PC-3 (cell line): ENCODE results near the gene DKKL1. TPM values are rescaled to one million over a fixed set of nuclear protein-coding genes. Genes with fewer than 3 reads are reported as not detected.
A peak's percentile ranks its signal among the peaks of the same experiment; 100 is the strongest.

Source experiments
- ATAC-seq: fragments of 200-7000 bp; cut with Tn5 transposase; 2 replicates; pipeline ENCODE4 v1.9.1; 2020; ENCODE audit warnings: mild to moderate bottlenecking, moderate library complexity
- BruUV-seq: library from RNA; stranded (reverse); fragments of 400-500 nt; replicated peaks from 2 replicates; lab custom pipeline; 2021; lab: Mats Ljungman, UMichigan
- CTCF ChIA-PET: fragments of 300-600 bp; sonication (Branson Sonifier 250); formaldehyde crosslinking; loops from one replicate; lab custom pipeline; 2022; ENCODE audit warnings: antibody characterized with exemption; lab: Charles Lee
- POLR2A ChIA-PET: fragments of 300-600 bp; sonication (Branson Sonifier 250); formaldehyde crosslinking; loops from one replicate; lab custom pipeline; 2022; ENCODE audit warnings: antibody characterized with exemption; ENCODE audit not compliant: unreplicated experiment; lab: Charles Lee
- DNase-seq: peaks from one replicate; pipeline ENCODE4 v3.0.0-alpha.2; 2015
- H2AFZ ChIP-seq: fragments of 300-600 bp; sonication (generic); 2 replicates; pipeline ENCODE4 v1.6.0; 2016; ENCODE audit warnings: antibody characterized with exemption, low read length
- H3F3A ChIP-seq: fragments of 300-600 bp; sonication (generic); one replicate; pipeline ENCODE4 v1.6.0; 2017; ENCODE audit warnings: antibody characterized with exemption, low read length, control low read depth, mild to moderate bottlenecking; ENCODE audit not compliant: unreplicated experiment
- H3K27ac ChIP-seq: fragments of 300-600 bp; sonication (generic); 2 replicates; pipeline ENCODE4 v1.5.1; 2016; ENCODE audit warnings: mild to moderate bottlenecking, low read length
- H3K27me3 ChIP-seq: fragments of 300-600 bp; sonication (generic); 2 replicates; pipeline ENCODE4 v1.6.1; 2016; ENCODE audit warnings: low read length, mixed read lengths
- H3K36me3 ChIP-seq: fragments of 300-600 bp; sonication (generic); 2 replicates; pipeline ENCODE4 v1.6.1; 2016; ENCODE audit warnings: low read depth, mixed run types, low read length, mixed read lengths
- H3K4me1 ChIP-seq: fragments of 300-600 bp; sonication (generic); 2 replicates; pipeline ENCODE4 v1.5.1; 2016; ENCODE audit warnings: low read length; ENCODE audit not compliant: insufficient read depth
- H3K4me2 ChIP-seq: fragments of 300-600 bp; sonication (generic); 2 replicates; pipeline ENCODE4 v1.6.0; 2016; ENCODE audit warnings: low read length
- H3K4me3 ChIP-seq: fragments of 300-600 bp; sonication (generic); 2 replicates; pipeline ENCODE4 v1.5.1; 2016; ENCODE audit warnings: mild to moderate bottlenecking, low read length, mixed read lengths
- H3K79me2 ChIP-seq: fragments of 300-600 bp; sonication (generic); 2 replicates; pipeline ENCODE4 v1.6.1; 2017; ENCODE audit warnings: low read length, mixed read lengths
- H3K9ac ChIP-seq: fragments of 300-600 bp; sonication (generic); 2 replicates; pipeline ENCODE4 v1.6.0; 2016; ENCODE audit warnings: mild to moderate bottlenecking, low read length
- H3K9me2 ChIP-seq: fragments of 300-600 bp; sonication (generic); replicated peaks from 2 replicates; pipeline ENCODE4 v1.6.1; 2016; ENCODE audit warnings: mixed run types, low read length, mixed read lengths
- H3K9me3 ChIP-seq: fragments of 300-600 bp; sonication (generic); 2 replicates; pipeline ENCODE4 v1.6.1; 2016; ENCODE audit warnings: low read length, mixed read lengths
- H4K20me1 ChIP-seq: fragments of 300-600 bp; sonication (generic); 2 replicates; pipeline ENCODE4 v1.6.1; 2016; ENCODE audit warnings: low read length, mixed read lengths
- EZH2 ChIP-seq: fragments of 300-600 bp; sonication (generic); IDR thresholded peaks from one replicate; pipeline ENCODE4 v1.6.1; 2017; ENCODE audit warnings: antibody characterized with exemption, mild to moderate bottlenecking, low read length; ENCODE audit not compliant: unreplicated experiment
- EZH2phosphoT487 ChIP-seq: fragments of 300-600 bp; sonication (generic); IDR thresholded peaks from 2 replicates; pipeline ENCODE4 v1.6.1; 2018; ENCODE audit warnings: mild to moderate bottlenecking, antibody characterized with exemption, low read length, borderline replicate concordance
- intact Hi-C: fragments of 100-400 bp; cut with micrococcal nuclease; formaldehyde crosslinking; loops from 2 replicates; pipeline ENCODE4 v1.9.0; 2023
- total RNA-seq: library from RNA; depleted of rRNA; stranded (reverse); fragments of >200 nt; gene quantifications from 2 replicates; pipeline ENCODE4 v1.2.3, GENCODE V29; 2014
- TF ChIP-seq, protein P1 (sequence below): fragments of 300-600 bp; sonication (generic); conservative IDR thresholded peaks from 2 replicates; pipeline ENCODE4 v1.5.1; 2017; ENCODE audit warnings: antibody characterized with exemption, low read depth, mild to moderate bottlenecking, low read length

DKKL1 gene
- total RNA-seq, 1 experiment from 2014 or later: 2.4 TPM

DNA sequence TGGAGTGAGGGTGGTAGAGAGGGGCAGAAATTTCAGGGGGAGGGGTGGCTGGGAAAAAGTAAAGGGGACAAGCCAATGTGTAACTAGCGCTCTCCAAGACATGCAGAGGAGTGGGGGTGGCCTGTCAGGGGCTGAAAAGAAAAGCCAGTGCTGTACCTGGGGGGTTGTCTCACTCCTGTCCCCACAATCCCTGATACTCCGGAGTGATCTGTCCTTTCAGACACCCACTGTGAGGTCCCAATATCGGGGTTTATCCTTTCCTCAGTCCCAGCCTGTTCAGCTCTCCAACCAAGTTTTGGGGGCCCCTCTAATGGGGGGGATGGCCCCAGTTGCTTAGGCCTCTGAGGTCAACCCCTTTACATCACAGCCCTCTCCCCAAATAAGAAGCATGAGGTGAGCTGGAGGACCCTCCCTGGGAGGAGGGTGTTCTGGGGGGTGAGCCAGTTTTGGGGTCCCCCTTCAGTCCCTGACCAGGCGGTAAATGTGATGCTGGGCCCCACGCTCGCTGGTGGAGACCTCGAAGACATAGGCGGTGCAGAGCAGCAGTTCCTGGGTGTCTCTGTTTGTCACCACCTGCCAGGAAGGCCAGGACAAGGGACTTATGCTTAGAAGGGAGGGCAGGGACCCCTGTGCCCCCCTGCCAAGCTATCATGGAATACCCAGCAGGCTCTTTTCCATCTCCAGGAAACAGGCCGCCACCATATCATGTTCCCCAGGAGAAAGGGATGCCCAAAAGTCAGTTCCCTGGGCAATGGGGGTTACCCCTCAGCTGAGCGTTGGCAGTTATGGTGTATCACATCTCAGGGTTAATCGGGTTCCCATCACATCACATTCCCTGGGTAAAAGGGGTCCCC lies 22.6 kb upstream of the DKKL1 start:
- ChIA-PET CTCF (no interaction called here), POLR2A (no interaction called here)
- Histone ChIP-seq H3F3A (no peaks in the 10 kb centered on the region), H3K79me2 (no peaks in the 10 kb centered on the region), H3K9me2 (no peaks in the 10 kb centered on the region), H3K27ac (no peak overlapping the region), H3K4me3 (no peak overlapping the region), H3K9ac (no peak overlapping the region), H2AFZ (no peak overlapping the region), H3K36me3 (peaks cover 26% of the 10 kb centered on the region; the same call in 1 of the 2 replicates), H3K27me3 (no peaks in the 10 kb centered on the region), H3K4me2 (no peak overlapping the region), H3K9me3 (no peaks in the 10 kb centered on the region), H3K4me1 (peaks cover 14% of the 10 kb centered on the region), H4K20me1 (no peaks in the 10 kb centered on the region)
- ATAC-seq (no peak), DNase-seq (no peak)
- TSS peak; percentile 40 for BruUV-seq
- intact Hi-C loops: no loop called here
- TF ChIP-seq, protein P1, sequence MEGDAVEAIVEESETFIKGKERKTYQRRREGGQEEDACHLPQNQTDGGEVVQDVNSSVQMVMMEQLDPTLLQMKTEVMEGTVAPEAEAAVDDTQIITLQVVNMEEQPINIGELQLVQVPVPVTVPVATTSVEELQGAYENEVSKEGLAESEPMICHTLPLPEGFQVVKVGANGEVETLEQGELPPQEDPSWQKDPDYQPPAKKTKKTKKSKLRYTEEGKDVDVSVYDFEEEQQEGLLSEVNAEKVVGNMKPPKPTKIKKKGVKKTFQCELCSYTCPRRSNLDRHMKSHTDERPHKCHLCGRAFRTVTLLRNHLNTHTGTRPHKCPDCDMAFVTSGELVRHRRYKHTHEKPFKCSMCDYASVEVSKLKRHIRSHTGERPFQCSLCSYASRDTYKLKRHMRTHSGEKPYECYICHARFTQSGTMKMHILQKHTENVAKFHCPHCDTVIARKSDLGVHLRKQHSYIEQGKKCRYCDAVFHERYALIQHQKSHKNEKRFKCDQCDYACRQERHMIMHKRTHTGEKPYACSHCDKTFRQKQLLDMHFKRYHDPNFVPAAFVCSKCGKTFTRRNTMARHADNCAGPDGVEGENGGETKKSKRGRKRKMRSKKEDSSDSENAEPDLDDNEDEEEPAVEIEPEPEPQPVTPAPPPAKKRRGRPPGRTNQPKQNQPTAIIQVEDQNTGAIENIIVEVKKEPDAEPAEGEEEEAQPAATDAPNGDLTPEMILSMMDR: no peak
- no peak for TF ChIP-seq EZH2phosphoT487
- no peak for TF ChIP-seq EZH2

DNA sequence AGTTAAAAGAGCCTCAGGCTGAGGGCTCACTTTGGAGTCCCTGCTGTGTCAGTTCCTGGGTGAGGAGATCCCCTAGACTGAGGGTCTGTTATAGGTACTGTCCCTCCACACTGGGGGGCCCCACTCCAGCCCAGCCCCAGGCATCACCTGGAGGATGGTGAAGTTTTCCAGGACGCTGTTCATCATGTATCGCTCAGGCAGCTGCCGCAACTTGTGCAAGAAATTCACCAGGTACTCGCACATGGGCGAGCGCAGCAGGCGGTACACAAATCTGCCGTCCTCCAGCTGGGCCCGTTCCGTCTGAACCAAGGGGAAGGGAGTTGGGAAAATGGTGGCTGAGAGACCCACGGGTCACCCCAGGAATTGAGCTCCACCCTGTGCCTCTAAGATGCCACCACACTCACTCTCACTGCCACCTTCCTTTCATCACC lies 21.4 kb upstream of the DKKL1 start:
- H3K4me1 ChIP-seq: peaks cover 14% of the 10 kb centered on the region
- no peaks in the 10 kb centered on the region for H3F3A ChIP-seq
- no peak overlapping the region for H3K4me3 ChIP-seq
- H2AFZ ChIP-seq: no peak overlapping the region
- H3K4me2 ChIP-seq: no peak overlapping the region
- TF ChIP-seq EZH2phosphoT487 (no peak), EZH2 (no peak)
- TF ChIP-seq, protein P1: no peak
- intact Hi-C loops: no loop called here
- no TSS peak for BruUV-seq
- no peaks in the 10 kb centered on the region for H4K20me1 ChIP-seq
- DNase-seq (no peak), ATAC-seq (no peak)
- H3K79me2 ChIP-seq: no peaks in the 10 kb centered on the region
- no peaks in the 10 kb centered on the region for H3K9me3 ChIP-seq
- ChIA-PET POLR2A (no interaction called here), CTCF (no interaction called here)
- H3K27me3 ChIP-seq: no peaks in the 10 kb centered on the region
- H3K9ac ChIP-seq: no peak overlapping the region
- H3K36me3 ChIP-seq: peaks cover 36% of the 10 kb centered on the region; the same call in 1 of the 2 replicates
- H3K9me2 ChIP-seq: no peaks in the 10 kb centered on the region
- no peak overlapping the region for H3K27ac ChIP-seq

DNA sequence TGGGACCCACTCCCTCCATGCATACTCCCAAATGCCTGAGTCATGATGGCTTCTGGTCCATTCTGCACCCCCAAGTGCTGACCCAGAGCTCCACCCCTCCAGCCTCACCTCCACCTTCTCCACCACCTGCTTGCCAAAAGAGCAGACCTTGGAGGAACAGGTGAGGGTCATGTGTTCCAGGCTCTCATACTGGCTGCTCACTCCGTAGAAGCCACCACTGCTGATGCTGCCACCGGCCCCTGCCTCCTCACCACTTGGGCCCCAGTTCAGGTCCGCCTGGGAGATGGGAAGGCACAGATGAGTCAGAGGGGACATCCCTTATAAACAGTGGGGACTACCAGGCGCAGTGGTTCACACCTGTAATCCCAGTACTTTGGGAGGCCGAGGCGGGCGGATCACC lies 20.6 kb upstream of the DKKL1 start:
- CTCF ChIA-PET: no interaction called here
- no TSS peak for BruUV-seq
- no peaks in the 10 kb centered on the region for H3K9me3 ChIP-seq

More for the DNA sequence above, 20.6 kb upstream of the DKKL1 start:
- TF ChIP-seq, protein P1: no peak
- TF ChIP-seq EZH2: no peak
- intact Hi-C loops: no loop called here
- Histone ChIP-seq H3K4me3 (no peak overlapping the region), H3K4me1 (peaks cover 14% of the 10 kb centered on the region), H3F3A (no peaks in the 10 kb centered on the region), H2AFZ (no peak overlapping the region), H3K4me2 (no peak overlapping the region), H4K20me1 (no peaks in the 10 kb centered on the region), H3K9me2 (no peaks in the 10 kb centered on the region), H3K27ac (no peak overlapping the region), H3K79me2 (no peaks in the 10 kb centered on the region), H3K9ac (no peak overlapping the region), H3K36me3 (peaks cover 40% of the 10 kb centered on the region; the same call in 1 of the 2 replicates), H3K27me3 (no peaks in the 10 kb centered on the region)
- POLR2A ChIA-PET: no interaction called here
- ATAC-seq (no peak), DNase-seq (no peak)
